ENCODE results near the gene KHDC4. TPM values are rescaled to one million over a fixed set of nuclear protein-coding genes. Genes with fewer than 3 reads are reported as not detected.
A peak's percentile ranks its signal among the peaks of the same experiment; 100 is the strongest.

The KHDC4 gene
- total and polyA plus RNA-seq, 2 donors (not counting 1 experiment from before 2014, with no cell fraction given), result 24.6 to 25.4 TPM

DNA sequence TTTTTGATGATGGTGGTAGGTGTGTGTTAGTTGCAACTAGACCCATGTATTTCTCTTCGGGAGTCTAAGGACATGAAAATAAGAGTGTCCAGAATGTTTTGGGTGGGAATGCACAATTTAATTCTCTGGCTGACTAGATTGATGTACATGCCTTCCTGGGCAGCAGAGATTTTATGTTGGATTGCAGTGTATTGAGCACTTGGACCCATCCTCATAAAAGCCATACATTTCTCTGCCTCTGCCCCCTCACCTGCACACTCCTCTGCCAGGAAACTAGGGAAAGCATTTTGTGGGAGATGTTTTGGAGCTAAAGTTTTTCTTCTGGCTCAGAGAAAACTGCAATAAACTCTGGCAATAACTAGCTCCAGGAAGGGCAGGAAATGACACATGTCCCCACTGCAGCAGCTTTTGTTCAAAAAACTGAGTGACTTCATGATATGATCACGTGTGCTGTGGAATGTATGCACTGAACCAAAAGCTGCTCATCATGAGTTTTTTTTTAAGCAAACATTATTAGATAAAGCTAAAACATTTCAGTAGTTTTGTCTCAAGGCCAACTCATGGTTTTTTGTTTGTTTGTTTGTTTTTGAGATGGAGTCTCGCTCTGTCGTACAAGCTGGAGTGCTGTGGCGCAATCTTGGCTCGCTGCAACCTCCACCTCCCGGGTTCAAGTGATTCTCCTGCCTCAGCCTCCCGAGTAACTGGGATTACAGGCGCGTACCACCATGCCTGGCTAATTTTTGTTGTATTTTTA lies 40.6 kb downstream of the KHDC4 start:
- TF ChIP-seq, protein P1, sequence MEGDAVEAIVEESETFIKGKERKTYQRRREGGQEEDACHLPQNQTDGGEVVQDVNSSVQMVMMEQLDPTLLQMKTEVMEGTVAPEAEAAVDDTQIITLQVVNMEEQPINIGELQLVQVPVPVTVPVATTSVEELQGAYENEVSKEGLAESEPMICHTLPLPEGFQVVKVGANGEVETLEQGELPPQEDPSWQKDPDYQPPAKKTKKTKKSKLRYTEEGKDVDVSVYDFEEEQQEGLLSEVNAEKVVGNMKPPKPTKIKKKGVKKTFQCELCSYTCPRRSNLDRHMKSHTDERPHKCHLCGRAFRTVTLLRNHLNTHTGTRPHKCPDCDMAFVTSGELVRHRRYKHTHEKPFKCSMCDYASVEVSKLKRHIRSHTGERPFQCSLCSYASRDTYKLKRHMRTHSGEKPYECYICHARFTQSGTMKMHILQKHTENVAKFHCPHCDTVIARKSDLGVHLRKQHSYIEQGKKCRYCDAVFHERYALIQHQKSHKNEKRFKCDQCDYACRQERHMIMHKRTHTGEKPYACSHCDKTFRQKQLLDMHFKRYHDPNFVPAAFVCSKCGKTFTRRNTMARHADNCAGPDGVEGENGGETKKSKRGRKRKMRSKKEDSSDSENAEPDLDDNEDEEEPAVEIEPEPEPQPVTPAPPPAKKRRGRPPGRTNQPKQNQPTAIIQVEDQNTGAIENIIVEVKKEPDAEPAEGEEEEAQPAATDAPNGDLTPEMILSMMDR (conservative IDR thresholded peaks at IDR 0.05 in 1 of 2, IDR thresholded peaks at IDR 0.05 in 1 of 2; ENCODE audit: low read depth in 1 of 2, low read length in 2 of 2), result no peak
- no peak for TF ChIP-seq EZH2 (IDR thresholded peaks at IDR 0.05; ENCODE audit: low read length, missing control alignments)

DNA sequence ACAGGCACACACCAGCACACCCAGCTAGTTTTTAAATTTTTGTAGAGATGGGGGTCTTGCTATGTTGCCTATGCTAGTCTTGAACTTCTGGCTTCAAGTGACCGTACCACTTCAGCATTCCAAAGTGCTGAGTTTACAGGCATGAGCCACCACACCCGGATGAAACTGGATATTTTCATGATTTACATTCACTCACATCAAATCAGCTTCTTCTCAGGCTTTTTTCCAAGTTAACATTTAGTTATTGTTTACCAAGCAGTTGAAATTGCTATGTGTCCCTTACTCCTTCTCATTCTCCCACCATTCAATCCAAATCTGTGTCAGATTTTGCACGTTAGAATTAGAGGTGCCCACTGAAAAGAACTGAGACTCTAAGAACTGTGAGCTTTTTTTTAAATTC lies 41.4 kb downstream of the KHDC4 start:
- DNase-seq (ENCODE audit: low read depth in 2 of 2), result peak; percentile 84 to 86
- Histone ChIP-seq H3K9ac (ENCODE audit: insufficient read depth, low read length) (no peak overlapping the region), H3K4me3 (replicated peaks in 1 of 4; ENCODE audit: control extremely low read depth in 1 of 4, insufficient read depth in 1 of 4, low read depth in 3 of 4, low read length in 4 of 4) (no peak overlapping the region), H3K27ac (ENCODE audit: insufficient read depth, low read length) (peak overlapping the region; percentile 85), H3K4me2 (ENCODE audit: extremely low read depth, insufficient read depth, low read length) (peak overlapping the region; percentile 26), H4K20me1 (ENCODE audit: control insufficient read depth, extremely low read depth, insufficient read depth, low read length) (no peaks in the 10 kb centered on the region), H3K4me1 (ENCODE audit: control insufficient read depth, extremely low read depth, insufficient read depth, low read length) (peaks cover 19% of the 10 kb centered on the region), H3K9me3 (ENCODE audit: control insufficient read depth, insufficient read depth, low read depth, low read length) (no peaks in the 10 kb centered on the region), H3K36me3 (ENCODE audit: control insufficient read depth, insufficient read depth, low read length) (no peaks in the 10 kb centered on the region), H2AFZ (ENCODE audit: low read length) (no peak overlapping the region), H3K27me3 (ENCODE audit: control insufficient read depth, insufficient read depth, low read length) (no peaks in the 10 kb centered on the region), H3K79me2 (ENCODE audit: control insufficient read depth, insufficient read depth, low read length) (no peaks in the 10 kb centered on the region)
- TF ChIP-seq EZH2 (IDR thresholded peaks at IDR 0.05; ENCODE audit: low read length, missing control alignments), result no peak
- TF ChIP-seq, protein P1 (conservative IDR thresholded peaks at IDR 0.05 in 1 of 2, IDR thresholded peaks at IDR 0.05 in 1 of 2; ENCODE audit: low read depth in 1 of 2, low read length in 2 of 2), result no peak

More for the DNA sequence above, 40.6 kb downstream of the KHDC4 start:
- DNase-seq (ENCODE audit: low read depth in 2 of 2), result peak; percentile 75 to 87
- H3K27me3 ChIP-seq (ENCODE audit: control insufficient read depth, insufficient read depth, low read length), result no peaks in the 10 kb centered on the region
- H2AFZ ChIP-seq (ENCODE audit: low read length), result no peak overlapping the region
- H3K4me2 ChIP-seq (ENCODE audit: extremely low read depth, insufficient read depth, low read length), result peak overlapping the region; percentile 26
- no peaks in the 10 kb centered on the region for H3K9me3 ChIP-seq (ENCODE audit: control insufficient read depth, insufficient read depth, low read depth, low read length)
- peak overlapping the region; percentile 85 for H3K27ac ChIP-seq (ENCODE audit: insufficient read depth, low read length)
- no peaks in the 10 kb centered on the region for H4K20me1 ChIP-seq (ENCODE audit: control insufficient read depth, extremely low read depth, insufficient read depth, low read length)
- no peak overlapping the region for H3K4me3 ChIP-seq (replicated peaks in 1 of 4; ENCODE audit: control extremely low read depth in 1 of 4, insufficient read depth in 1 of 4, low read depth in 3 of 4, low read length in 4 of 4)
- H3K79me2 ChIP-seq (ENCODE audit: control insufficient read depth, insufficient read depth, low read length), result no peaks in the 10 kb centered on the region
- H3K4me1 ChIP-seq (ENCODE audit: control insufficient read depth, extremely low read depth, insufficient read depth, low read length), result peaks cover 19% of the 10 kb centered on the region
- H3K9ac ChIP-seq (ENCODE audit: insufficient read depth, low read length), result peak overlapping the region; percentile 10
- no peaks in the 10 kb centered on the region for H3K36me3 ChIP-seq (ENCODE audit: control insufficient read depth, insufficient read depth, low read length)

DNA sequence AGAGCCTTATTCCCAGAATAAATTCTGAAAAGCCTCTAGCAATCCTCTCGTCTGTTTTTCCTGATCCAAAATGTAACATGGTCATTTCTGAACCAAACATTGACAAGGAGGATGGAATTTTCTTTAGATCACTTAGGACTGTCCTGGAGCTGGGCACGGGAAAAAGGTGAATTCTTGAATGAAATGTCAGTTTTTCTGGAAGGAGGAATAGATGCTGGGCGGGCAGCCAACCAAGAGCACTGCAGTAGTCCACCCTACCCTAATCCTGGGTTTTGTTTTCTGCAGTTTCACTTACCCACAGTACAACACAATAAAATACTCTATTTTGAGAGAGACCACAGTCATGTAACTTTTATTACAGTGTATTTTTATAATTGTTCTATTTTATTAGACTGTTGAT lies 44.0 kb downstream of the KHDC4 start:
- Histone ChIP-seq H3K27me3 (ENCODE audit: control insufficient read depth, insufficient read depth, low read length) (no peaks in the 10 kb centered on the region), H3K4me2 (ENCODE audit: extremely low read depth, insufficient read depth, low read length) (no peak overlapping the region), H3K4me3 (replicated peaks in 1 of 4; ENCODE audit: control extremely low read depth in 1 of 4, insufficient read depth in 1 of 4, low read depth in 3 of 4, low read length in 4 of 4) (no peak overlapping the region), H3K9me3 (ENCODE audit: control insufficient read depth, insufficient read depth, low read depth, low read length) (no peaks in the 10 kb centered on the region), H2AFZ (ENCODE audit: low read length) (no peak overlapping the region), H3K27ac (ENCODE audit: insufficient read depth, low read length) (no peak overlapping the region), H3K79me2 (ENCODE audit: control insufficient read depth, insufficient read depth, low read length) (no peaks in the 10 kb centered on the region), H3K36me3 (ENCODE audit: control insufficient read depth, insufficient read depth, low read length) (no peaks in the 10 kb centered on the region), H3K4me1 (ENCODE audit: control insufficient read depth, extremely low read depth, insufficient read depth, low read length) (peaks cover 19% of the 10 kb centered on the region), H3K9ac (ENCODE audit: insufficient read depth, low read length) (no peak overlapping the region), H4K20me1 (ENCODE audit: control insufficient read depth, extremely low read depth, insufficient read depth, low read length) (no peaks in the 10 kb centered on the region)
- no peak for TF ChIP-seq EZH2 (IDR thresholded peaks at IDR 0.05; ENCODE audit: low read length, missing control alignments)
- TF ChIP-seq, protein P1 (conservative IDR thresholded peaks at IDR 0.05 in 1 of 2, IDR thresholded peaks at IDR 0.05 in 1 of 2; ENCODE audit: low read depth in 1 of 2, low read length in 2 of 2), result no peak
- DNase-seq (ENCODE audit: low read depth in 2 of 2), result no peak
